NOMO-1 treated with DMSO at 0.1 percent for 48 hours (cell line): Measurements from ENCODE around the gene NRN1L.
"Not testable (repeated sequence)": the region's sequence is repeated elsewhere in the genome, so short reads cannot be mapped to it uniquely, and the experiment has no call there.

ENCODE experiments used
- DNase-seq: peaks from one replicate; lab custom pipeline; 2025; ENCODE audit not compliant: unreplicated experiment; lab: John Stamatoyannopoulos, UW

The NRN1L gene

GRCh38 chr16:67884684-67885083, at the start of gene NRN1L:
NRN1L (plus strand) TSS chr16:67884885; CDS start chr16:67884904, 19 bp downstream.
- DNase-seq, result no peak

- not testable (repeated sequence) for DNase-seq
Measured at GRCh38 chr16:67837190-67837589, 47.5 kb upstream of the NRN1L start.

GRCh38 chr16:67837811-67838210, 46.9 kb upstream of the NRN1L start:
- DNase-seq, result no peak

- no peak for DNase-seq
Measured at GRCh38 chr16:67841198-67841815, 43.4 kb upstream of the NRN1L start.

GRCh38 chr16:67841816-67842508, 42.7 kb upstream of the NRN1L start, which contains the start of gene THAP11:
THAP11 (plus strand) TSS chr16:67842320; CDS start chr16:67842555, 235 bp downstream.
- DNase-seq, result peak; percentile 95

- DNase-seq, result peak; percentile 60
Measured at GRCh38 chr16:67842509-67843342, 42.0 kb upstream of the NRN1L start.

- no peak for DNase-seq
Measured at GRCh38 chr16:67843343-67843765, 41.3 kb upstream of the NRN1L start.

- no peak for DNase-seq
Measured at GRCh38 chr16:67844497-67844896, 40.2 kb upstream of the NRN1L start.

GRCh38 chr16:67845291-67846062, 39.2 kb upstream of the NRN1L start:
- peak; percentile 22 for DNase-seq

GRCh38 chr16:67846063-67846319, 38.7 kb upstream of the NRN1L start:
- DNase-seq, result no peak

- DNase-seq, result peak; percentile 96
Measured at GRCh38 chr16:67846320-67847063, 38.2 kb upstream of the NRN1L start, which contains the start of gene NUTF2. NUTF2 (plus strand) TSS chr16:67846933; CDS start chr16:67865131, 18,198 bp downstream.

GRCh38 chr16:67847064-67847861, 37.4 kb upstream of the NRN1L start, which contains the start of gene CENPT:
CENPT (minus strand) TSS chr16:67847693; CDS start chr16:67833859, 13,834 bp downstream.
- DNase-seq, result peak; percentile 57

GRCh38 chr16:67848118-67848517, 36.6 kb upstream of the NRN1L start:
- no peak for DNase-seq

GRCh38 chr16:67853670-67854069, 31.0 kb upstream of the NRN1L start:
- no peak for DNase-seq

GRCh38 chr16:67855789-67856188, 28.9 kb upstream of the NRN1L start:
- DNase-seq, result no peak

- DNase-seq, result no peak
Measured at GRCh38 chr16:67856927-67857546, 27.6 kb upstream of the NRN1L start.

- no peak for DNase-seq
Measured at GRCh38 chr16:67857547-67858233, 27.0 kb upstream of the NRN1L start.

- DNase-seq, result no peak
Measured at GRCh38 chr16:67858500-67858899, 26.2 kb upstream of the NRN1L start.
